ENCODE results near the gene ITFG2.
"Not testable (repeated sequence)": the region's sequence is repeated elsewhere in the genome, so short reads cannot be mapped to it uniquely, and the experiment has no call there.

Gene ITFG2

GRCh38 chr12:2858334-2858733, 45.9 kb downstream of the ITFG2 start:
- Histone ChIP-seq H3K36me3 (ENCODE audit: control insufficient read depth, insufficient read depth, low read length) (peaks cover 10% of the 10 kb centered on the region), H3K9me3 (ENCODE audit: control insufficient read depth, low read length) (no peaks in the 10 kb centered on the region), H3K4me3 (ENCODE audit: insufficient read depth, low read depth, low read length, poor library complexity, severe bottlenecking) (no peak overlapping the region), H3K4me1 (ENCODE audit: control insufficient read depth, insufficient read depth, low read length, poor library complexity, severe bottlenecking) (no peaks in the 10 kb centered on the region), H3K27ac (ENCODE audit: insufficient read depth, low read length, poor library complexity, severe bottlenecking) (no peak overlapping the region), H3K27me3 (replicated peaks; ENCODE audit: control insufficient read depth, insufficient read depth, low read length, poor library complexity, severe bottlenecking) (no peaks in the 10 kb centered on the region)
- no peak for DNase-seq

GRCh38 chr12:2858944-2859421, 46.5 kb downstream of the ITFG2 start:
- Histone ChIP-seq H3K4me1 (ENCODE audit: control insufficient read depth, insufficient read depth, low read length, poor library complexity, severe bottlenecking) (no peaks in the 10 kb centered on the region), H3K36me3 (ENCODE audit: control insufficient read depth, insufficient read depth, low read length) (peaks cover 10% of the 10 kb centered on the region), H3K27me3 (replicated peaks; ENCODE audit: control insufficient read depth, insufficient read depth, low read length, poor library complexity, severe bottlenecking) (no peaks in the 10 kb centered on the region), H3K9me3 (ENCODE audit: control insufficient read depth, low read length) (no peaks in the 10 kb centered on the region), H3K27ac (ENCODE audit: insufficient read depth, low read length, poor library complexity, severe bottlenecking) (no peak overlapping the region), H3K4me3 (ENCODE audit: insufficient read depth, low read depth, low read length, poor library complexity, severe bottlenecking) (no peak overlapping the region)
- no peak for DNase-seq

- no peaks in the 10 kb centered on the region for H3K9me3 ChIP-seq (ENCODE audit: control insufficient read depth, low read length)
- no peak overlapping the region for H3K27ac ChIP-seq (ENCODE audit: insufficient read depth, low read length, poor library complexity, severe bottlenecking)
- no peaks in the 10 kb centered on the region for H3K27me3 ChIP-seq (replicated peaks; ENCODE audit: control insufficient read depth, insufficient read depth, low read length, poor library complexity, severe bottlenecking)
- peaks cover 10% of the 10 kb centered on the region for H3K36me3 ChIP-seq (ENCODE audit: control insufficient read depth, insufficient read depth, low read length)
- no peak for DNase-seq
- H3K4me1 ChIP-seq (ENCODE audit: control insufficient read depth, insufficient read depth, low read length, poor library complexity, severe bottlenecking), result no peaks in the 10 kb centered on the region
- H3K4me3 ChIP-seq (ENCODE audit: insufficient read depth, low read depth, low read length, poor library complexity, severe bottlenecking), result no peak overlapping the region
Measured at GRCh38 chr12:2860170-2860569, 47.7 kb downstream of the ITFG2 start.

- peaks cover 7% of the 10 kb centered on the region for H3K36me3 ChIP-seq (ENCODE audit: control insufficient read depth, insufficient read depth, low read length)
Measured at GRCh38 chr12:2862876-2863275, 50.4 kb downstream of the ITFG2 start.

GRCh38 chr12:2863402-2863801, 50.9 kb downstream of the ITFG2 start:
- H3K27me3 ChIP-seq (replicated peaks; ENCODE audit: control insufficient read depth, insufficient read depth, low read length, poor library complexity, severe bottlenecking); H3K36me3 ChIP-seq (ENCODE audit: control insufficient read depth, insufficient read depth, low read length); H3K4me3 ChIP-seq (ENCODE audit: insufficient read depth, low read depth, low read length, poor library complexity, severe bottlenecking); DNase-seq; H3K4me1 ChIP-seq (ENCODE audit: control insufficient read depth, insufficient read depth, low read length, poor library complexity, severe bottlenecking); H3K9me3 ChIP-seq (ENCODE audit: control insufficient read depth, low read length); H3K27ac ChIP-seq (ENCODE audit: insufficient read depth, low read length, poor library complexity, severe bottlenecking): not testable (repeated sequence)

More at GRCh38 chr12:2862876-2863275, 50.4 kb downstream of the ITFG2 start:
- Histone ChIP-seq H3K27me3 (replicated peaks; ENCODE audit: control insufficient read depth, insufficient read depth, low read length, poor library complexity, severe bottlenecking) (no peaks in the 10 kb centered on the region), H3K27ac (ENCODE audit: insufficient read depth, low read length, poor library complexity, severe bottlenecking) (no peak overlapping the region), H3K9me3 (ENCODE audit: control insufficient read depth, low read length) (no peaks in the 10 kb centered on the region), H3K4me1 (ENCODE audit: control insufficient read depth, insufficient read depth, low read length, poor library complexity, severe bottlenecking) (no peaks in the 10 kb centered on the region), H3K4me3 (ENCODE audit: insufficient read depth, low read depth, low read length, poor library complexity, severe bottlenecking) (no peak overlapping the region)
- no peak for DNase-seq

GRCh38 chr12:2864198-2864597, 51.7 kb downstream of the ITFG2 start:
- no peaks in the 10 kb centered on the region for H3K9me3 ChIP-seq (ENCODE audit: control insufficient read depth, low read length)
- no peaks in the 10 kb centered on the region for H3K27me3 ChIP-seq (replicated peaks; ENCODE audit: control insufficient read depth, insufficient read depth, low read length, poor library complexity, severe bottlenecking)
- no peak for DNase-seq
- no peaks in the 10 kb centered on the region for H3K4me1 ChIP-seq (ENCODE audit: control insufficient read depth, insufficient read depth, low read length, poor library complexity, severe bottlenecking)
- H3K36me3 ChIP-seq (ENCODE audit: control insufficient read depth, insufficient read depth, low read length), result no peaks in the 10 kb centered on the region
- no peak overlapping the region for H3K27ac ChIP-seq (ENCODE audit: insufficient read depth, low read length, poor library complexity, severe bottlenecking)
- no peak overlapping the region for H3K4me3 ChIP-seq (ENCODE audit: insufficient read depth, low read depth, low read length, poor library complexity, severe bottlenecking)

- H3K9me3 ChIP-seq (ENCODE audit: control insufficient read depth, low read length); H3K4me1 ChIP-seq (ENCODE audit: control insufficient read depth, insufficient read depth, low read length, poor library complexity, severe bottlenecking); H3K36me3 ChIP-seq (ENCODE audit: control insufficient read depth, insufficient read depth, low read length); H3K27me3 ChIP-seq (replicated peaks; ENCODE audit: control insufficient read depth, insufficient read depth, low read length, poor library complexity, severe bottlenecking); H3K4me3 ChIP-seq (ENCODE audit: insufficient read depth, low read depth, low read length, poor library complexity, severe bottlenecking); DNase-seq; H3K27ac ChIP-seq (ENCODE audit: insufficient read depth, low read length, poor library complexity, severe bottlenecking): not testable (repeated sequence)
Measured at GRCh38 chr12:2868986-2869632, 56.6 kb downstream of the ITFG2 start.

Data from effector memory CD4-positive, alpha-beta T cell (primary cell).